OCI-LY7 (cell line): ENCODE measurements around the gene PGLYRP3.

ENCODE experiments used
- EZH2phosphoT487 ChIP-seq: fragments of 200-600 bp; sonication (generic); IDR thresholded peaks from 2 replicates; pipeline ENCODE4 v1.6.1; 2018; ENCODE audit warnings: low read depth, borderline replicate concordance, mild to moderate bottlenecking, mixed run types, antibody characterized with exemption, low read length, moderate library complexity, mixed read lengths
- TF ChIP-seq, protein P1 (sequence below): fragments of 200-600 bp; sonication (generic); conservative IDR thresholded peaks from 2 replicates; pipeline ENCODE4 v1.5.1; 2014; ENCODE audit warnings: mild to moderate bottlenecking, antibody characterized with exemption, low read length, moderate library complexity, mixed read lengths

DNA sequence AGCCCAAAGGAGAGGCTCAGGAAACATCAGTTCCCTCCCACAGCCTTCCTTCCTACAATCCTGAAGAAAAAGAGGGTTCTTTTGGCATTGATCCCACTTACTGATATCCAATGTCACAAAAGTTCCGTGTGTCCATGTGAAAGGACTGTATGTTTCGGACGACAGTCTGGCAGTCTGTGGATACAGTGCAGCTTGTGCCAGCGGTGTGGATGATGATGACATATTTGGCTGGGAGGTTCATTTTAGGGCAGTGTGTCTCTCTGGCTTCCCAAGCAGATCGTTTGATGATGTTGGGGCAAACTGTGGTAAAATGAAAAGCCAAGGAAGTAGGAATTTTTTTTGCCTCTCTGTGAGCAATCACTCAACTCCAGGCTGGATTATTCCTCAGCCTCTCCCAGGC, 10.4 kb downstream of the PGLYRP3 start:
- TF ChIP-seq, protein P1, sequence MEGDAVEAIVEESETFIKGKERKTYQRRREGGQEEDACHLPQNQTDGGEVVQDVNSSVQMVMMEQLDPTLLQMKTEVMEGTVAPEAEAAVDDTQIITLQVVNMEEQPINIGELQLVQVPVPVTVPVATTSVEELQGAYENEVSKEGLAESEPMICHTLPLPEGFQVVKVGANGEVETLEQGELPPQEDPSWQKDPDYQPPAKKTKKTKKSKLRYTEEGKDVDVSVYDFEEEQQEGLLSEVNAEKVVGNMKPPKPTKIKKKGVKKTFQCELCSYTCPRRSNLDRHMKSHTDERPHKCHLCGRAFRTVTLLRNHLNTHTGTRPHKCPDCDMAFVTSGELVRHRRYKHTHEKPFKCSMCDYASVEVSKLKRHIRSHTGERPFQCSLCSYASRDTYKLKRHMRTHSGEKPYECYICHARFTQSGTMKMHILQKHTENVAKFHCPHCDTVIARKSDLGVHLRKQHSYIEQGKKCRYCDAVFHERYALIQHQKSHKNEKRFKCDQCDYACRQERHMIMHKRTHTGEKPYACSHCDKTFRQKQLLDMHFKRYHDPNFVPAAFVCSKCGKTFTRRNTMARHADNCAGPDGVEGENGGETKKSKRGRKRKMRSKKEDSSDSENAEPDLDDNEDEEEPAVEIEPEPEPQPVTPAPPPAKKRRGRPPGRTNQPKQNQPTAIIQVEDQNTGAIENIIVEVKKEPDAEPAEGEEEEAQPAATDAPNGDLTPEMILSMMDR, result no peak
- TF ChIP-seq EZH2phosphoT487, result no peak
